ENCODE results near the gene NRDE2.

DNA sequence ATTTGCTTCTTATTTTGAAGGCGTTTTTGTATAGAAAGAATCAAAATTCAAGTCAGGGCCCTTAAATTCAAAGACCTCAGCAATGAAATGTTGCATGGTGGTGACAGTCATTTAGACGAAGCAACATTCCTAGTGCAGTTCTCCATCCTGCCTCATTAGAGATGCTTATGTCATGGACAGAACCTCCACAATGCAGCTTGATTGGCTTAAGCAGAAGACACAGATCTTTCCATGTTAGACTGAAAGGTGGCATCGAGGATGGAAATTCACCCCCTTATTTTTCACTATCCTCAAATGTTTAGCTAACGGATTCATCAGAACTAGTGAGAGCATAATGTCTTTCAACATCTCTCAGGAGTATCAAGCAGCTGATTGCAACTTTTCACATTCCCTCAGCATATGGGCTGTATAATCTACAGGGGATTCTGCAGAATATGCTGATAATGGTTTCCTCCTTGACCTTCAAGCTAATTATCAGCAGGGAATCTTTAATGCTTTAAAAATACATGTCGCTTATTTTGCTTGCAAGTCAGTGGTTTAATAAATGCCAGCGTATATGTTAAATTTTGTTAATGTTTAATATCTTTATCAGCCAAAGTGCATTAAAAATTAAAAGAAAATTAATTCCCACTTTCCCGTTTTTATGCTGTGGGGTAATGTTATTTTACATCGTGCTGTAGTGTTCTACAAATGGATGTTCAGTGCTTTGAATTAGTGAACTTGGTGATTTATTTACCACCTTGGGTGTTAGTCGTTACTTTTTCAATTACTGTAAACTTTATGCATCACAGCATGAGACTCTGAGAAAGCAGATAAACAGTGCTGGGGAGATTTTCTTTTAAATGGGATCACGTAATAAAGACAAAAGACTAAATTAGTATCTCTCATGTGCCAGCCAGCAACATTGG, 12.8 kb upstream of the NRDE2 start:
- TF ChIP-seq EZH2phosphoT487 (conservative IDR thresholded peaks at IDR 0.05; ENCODE audit: low read length): no peak
- TF ChIP-seq, protein P1, sequence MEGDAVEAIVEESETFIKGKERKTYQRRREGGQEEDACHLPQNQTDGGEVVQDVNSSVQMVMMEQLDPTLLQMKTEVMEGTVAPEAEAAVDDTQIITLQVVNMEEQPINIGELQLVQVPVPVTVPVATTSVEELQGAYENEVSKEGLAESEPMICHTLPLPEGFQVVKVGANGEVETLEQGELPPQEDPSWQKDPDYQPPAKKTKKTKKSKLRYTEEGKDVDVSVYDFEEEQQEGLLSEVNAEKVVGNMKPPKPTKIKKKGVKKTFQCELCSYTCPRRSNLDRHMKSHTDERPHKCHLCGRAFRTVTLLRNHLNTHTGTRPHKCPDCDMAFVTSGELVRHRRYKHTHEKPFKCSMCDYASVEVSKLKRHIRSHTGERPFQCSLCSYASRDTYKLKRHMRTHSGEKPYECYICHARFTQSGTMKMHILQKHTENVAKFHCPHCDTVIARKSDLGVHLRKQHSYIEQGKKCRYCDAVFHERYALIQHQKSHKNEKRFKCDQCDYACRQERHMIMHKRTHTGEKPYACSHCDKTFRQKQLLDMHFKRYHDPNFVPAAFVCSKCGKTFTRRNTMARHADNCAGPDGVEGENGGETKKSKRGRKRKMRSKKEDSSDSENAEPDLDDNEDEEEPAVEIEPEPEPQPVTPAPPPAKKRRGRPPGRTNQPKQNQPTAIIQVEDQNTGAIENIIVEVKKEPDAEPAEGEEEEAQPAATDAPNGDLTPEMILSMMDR (IDR thresholded peaks at IDR 0.05; ENCODE audit: insufficient read depth, low read length, poor library complexity, severe bottlenecking): no peak
